NCI-H748 (cell line): ENCODE data around the gene ERBB3.

Experiments used
- DNase-seq: peaks from one replicate; lab custom pipeline; 2025; ENCODE audit not compliant: unreplicated experiment; lab: John Stamatoyannopoulos, UW

The ERBB3 gene

DNA sequence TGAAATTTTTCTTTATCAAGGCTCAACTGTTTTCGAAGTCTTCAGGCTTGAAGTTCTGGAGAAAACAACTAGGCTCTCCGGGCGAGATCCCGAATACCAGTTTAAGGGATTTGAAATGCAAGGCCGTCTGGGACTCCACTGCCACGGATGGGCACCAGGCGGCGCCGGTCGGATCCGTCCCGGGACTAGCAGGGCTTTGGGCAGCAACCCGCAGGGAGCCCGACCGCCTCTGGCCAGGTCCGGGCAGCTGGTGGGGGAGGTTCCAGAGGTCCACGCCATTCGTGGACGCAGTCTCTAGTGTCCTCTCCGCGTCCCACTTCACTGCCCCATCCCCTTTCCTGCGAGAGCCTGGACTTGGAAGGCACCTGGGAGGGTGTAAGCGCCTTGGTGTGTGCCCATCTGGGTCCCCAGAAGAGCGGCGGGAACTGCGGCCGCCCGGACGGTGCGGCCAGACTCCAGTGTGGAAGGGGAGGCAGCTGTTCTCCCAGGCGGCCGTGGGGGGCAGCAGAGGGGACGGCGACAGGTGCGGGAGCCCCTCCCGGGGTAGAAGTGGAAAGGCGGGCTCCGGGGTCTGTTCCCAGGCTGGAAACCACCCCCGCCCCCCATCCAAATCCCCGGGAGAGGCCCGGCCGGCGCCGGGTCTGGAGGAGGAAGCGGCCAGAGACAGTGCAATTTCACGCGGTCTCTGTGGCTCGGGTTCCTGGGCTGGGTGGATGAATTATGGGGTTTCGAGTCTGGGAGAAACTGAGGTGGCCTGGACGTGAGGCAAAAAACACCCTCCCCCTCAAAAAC lies 838 bp upstream of the ERBB3 start:
- DNase-seq = peak; percentile 81

DNA sequence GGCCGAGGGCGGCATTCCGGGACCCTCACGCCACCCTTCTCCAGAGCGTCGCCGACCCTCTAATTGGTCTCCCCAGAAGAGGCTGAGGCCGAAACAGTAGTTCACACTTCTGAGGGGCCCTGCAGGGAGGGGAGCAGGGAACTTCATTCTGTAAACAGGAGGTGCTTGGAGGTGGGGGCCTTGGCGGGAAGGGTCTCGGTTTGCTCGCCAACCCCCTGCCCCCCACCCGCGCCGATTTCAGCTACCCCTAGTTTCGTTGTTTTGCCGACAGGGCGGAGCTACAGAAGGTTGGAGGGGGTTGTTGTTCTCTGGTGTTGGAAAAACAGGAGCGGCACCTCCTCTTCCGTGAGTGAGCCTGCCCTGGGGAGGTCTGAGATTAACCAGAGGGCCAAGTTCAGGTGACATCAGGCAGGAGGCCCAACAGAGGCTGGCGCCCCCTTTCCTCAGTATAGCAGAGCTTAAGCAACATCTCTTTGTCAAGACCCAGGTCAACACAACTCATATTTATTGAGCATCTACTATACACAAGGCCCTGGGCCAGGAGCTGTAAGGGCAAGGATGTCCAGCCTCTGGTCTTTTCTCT lies 682 bp downstream of the ERBB3 start:
- peak; percentile 28 for DNase-seq

DNA sequence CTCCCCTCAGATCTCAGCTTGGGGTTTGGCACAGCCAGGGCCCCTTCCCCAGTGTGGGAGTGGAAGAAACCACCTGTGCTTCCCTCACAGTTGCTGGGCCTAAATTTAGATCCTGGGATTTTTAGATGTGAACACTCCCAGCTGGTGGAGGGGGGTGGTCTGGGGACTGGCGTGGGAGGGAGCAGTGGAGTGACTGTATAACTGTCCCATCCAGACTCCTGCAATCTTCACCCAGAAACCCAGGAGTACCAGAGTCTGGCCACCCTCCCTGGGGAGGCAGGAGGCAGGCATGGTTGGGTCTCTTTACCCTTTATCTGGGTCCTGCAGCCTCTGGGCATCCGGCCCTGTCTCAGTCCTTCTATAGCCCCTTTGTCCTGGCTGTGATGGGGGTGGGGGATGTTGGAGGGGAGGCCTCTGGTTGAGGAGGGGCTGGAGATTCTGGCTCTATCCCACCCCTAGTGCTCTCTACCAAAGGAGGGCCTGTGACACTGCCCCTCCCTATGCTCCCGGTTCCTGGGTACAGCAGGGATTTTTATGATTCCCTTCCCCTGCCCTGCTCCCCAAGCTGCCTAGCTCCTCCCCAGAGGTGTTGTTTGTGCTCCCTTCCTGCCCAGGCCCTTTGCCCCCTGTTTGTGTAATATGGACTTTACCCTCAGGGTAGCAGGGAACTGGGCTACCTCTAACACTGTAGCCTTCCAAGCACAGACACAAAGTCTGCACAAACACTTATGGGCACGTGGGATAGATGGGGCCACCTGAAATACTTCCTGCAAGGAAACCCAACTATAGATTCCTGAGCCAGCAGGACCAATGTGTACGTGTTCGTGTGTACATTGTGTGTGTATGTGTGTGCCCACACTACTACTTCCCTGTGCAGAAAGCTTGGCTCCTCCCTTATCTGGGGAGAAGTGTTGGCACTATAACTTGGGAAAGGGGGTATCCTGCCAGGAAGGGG lies 1.7 kb downstream of the ERBB3 start:
- DNase-seq = no peak

DNA sequence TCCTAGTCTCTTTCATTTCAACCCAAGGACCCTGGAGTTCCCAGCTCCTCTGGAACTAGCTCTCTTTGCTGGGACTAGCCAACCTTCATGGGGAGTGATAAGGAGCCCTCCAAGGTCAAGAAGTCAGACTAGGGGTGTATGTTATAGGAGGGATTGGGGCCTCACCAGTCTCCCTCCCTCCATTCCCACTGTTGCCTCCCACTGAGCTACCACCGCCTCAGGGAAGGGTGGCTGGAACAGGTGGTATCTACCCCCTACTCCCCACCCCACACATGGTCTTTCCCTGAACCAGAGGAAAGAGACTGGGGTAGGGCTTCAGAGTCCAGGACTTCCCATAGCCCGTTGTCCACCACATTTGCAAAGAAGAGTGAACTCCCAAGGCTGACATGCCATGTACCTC lies 2.4 kb downstream of the ERBB3 start:
- DNase-seq = no peak

DNA sequence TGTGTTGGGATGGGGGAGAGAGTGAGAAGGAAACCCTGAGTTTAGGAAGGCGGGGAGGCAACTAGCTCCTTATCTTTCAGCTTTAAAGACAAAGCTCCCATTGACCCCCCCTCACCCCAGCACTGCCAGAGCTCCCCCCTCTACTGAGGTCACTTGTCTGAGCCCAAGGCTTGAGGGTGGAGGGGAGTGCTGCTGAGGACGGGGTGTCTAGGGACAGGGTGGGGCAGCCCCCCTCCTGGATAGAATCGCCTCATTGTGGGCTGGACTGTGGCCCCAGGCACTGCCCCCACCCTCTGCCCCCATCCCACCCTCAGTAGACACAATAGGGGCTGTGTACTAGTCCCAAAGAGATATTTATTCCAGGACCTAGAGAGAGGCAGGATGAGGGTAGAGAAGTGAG lies 3.0 kb downstream of the ERBB3 start:
- no peak for DNase-seq

DNA sequence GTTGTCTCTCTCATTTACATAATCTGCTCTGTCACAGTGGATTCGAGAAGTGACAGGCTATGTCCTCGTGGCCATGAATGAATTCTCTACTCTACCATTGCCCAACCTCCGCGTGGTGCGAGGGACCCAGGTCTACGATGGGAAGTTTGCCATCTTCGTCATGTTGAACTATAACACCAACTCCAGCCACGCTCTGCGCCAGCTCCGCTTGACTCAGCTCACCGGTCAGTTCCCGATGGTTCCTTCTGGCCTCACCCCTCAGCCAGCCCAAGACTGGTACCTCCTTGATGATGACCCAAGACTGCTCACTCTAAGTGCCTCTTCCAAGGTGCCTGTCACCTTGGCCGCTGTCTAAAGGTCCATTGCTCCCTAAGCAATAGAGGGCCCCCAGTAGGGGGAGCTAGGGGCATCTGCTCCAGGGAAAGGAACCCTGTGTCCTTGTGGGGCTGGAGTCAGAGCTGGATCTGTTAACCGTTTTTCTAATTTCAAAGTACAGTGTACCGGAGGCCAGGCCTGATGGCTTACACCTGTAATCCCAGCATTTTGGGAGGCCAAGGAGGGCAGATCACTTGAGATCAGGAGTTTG lies 5.1 kb downstream of the ERBB3 start:
- DNase-seq = peak; percentile 49

DNA sequence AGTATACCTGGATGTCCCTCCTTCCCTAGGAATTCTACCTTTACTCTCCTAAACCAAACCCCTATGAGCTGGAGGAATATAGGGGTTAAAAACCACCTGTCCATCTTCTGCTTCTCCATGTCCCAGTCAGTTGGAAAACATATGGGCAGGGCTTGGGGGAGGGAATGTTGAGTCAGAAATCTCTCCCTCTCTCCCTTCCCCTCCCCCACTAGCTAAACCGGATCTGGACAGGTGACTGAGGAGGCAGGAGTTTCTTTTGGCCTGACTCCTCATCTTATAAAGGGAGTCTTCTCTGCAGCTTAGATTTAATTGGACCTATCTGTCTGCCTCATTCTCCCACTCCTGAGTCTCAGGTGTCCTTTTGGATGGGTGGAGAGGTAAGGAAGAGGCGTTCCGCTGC lies 6.1 kb downstream of the ERBB3 start:
- no peak for DNase-seq

DNA sequence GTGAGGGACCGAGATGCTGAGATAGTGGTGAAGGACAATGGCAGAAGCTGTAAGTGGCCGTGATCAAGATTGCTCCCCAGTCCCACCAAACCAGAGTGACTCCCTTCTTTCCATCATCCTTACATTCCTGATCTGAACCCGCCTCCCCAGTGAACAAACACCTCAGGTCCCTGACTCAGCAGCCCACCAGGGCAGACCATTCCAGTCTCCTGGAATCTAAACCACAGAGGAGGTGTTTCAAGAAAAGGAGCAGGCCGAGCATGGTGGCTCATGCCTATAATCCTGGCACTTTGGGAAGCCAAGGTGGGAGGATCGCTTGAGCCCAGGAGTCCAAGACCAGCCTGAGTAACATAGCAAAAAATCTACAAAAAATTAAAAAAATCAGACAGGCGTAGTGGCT lies 6.6 kb downstream of the ERBB3 start:
- no peak for DNase-seq

DNA sequence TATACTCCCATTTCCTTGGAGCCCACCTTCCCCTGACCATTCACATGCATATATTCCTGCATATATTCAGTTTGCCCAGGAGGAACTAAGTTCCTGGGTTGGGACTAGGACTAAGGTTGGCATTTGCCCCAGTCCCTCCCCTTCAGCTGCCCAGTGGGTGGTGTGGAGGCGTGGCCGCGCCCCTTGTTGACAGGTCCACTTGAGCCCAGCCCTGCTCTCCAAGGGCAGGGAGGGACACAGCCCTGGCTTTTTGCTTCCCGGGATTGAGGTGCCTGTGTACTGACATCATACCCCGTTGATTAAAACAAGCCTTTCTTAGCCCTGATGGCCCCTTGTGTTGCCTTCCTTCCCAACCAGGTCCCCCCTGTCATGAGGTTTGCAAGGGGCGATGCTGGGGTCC lies 7.3 kb downstream of the ERBB3 start:
- peak; percentile 35 for DNase-seq

DNA sequence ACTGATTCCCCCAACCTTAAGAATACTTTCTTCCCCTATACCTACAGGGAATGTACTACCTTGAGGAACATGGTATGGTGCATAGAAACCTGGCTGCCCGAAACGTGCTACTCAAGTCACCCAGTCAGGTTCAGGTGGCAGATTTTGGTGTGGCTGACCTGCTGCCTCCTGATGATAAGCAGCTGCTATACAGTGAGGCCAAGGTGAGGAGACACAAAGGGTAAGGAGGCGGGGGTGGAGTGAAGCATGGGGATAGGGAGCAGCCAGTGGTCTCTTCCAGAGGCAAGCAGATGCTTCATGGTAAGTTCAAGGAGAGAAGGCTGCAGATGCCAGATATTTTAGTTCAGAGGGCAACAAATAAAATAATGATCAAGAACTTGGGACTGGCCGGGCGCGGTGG lies 17.8 kb downstream of the ERBB3 start:
- no peak for DNase-seq

DNA sequence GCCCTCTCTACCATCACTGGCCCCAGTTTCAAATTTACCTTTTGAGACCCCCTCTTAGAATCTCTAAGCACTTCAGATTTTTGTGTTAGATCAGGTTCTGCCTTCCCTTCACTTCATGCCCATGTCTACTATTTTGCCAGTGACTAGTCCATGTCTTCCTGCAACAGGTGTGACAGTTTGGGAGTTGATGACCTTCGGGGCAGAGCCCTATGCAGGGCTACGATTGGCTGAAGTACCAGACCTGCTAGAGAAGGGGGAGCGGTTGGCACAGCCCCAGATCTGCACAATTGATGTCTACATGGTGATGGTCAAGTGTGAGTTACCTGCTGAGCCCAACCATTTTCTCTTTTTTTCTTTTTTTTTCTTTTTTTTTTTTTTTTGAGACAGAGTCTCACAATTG lies 18.6 kb downstream of the ERBB3 start:
- DNase-seq = no peak

DNA sequence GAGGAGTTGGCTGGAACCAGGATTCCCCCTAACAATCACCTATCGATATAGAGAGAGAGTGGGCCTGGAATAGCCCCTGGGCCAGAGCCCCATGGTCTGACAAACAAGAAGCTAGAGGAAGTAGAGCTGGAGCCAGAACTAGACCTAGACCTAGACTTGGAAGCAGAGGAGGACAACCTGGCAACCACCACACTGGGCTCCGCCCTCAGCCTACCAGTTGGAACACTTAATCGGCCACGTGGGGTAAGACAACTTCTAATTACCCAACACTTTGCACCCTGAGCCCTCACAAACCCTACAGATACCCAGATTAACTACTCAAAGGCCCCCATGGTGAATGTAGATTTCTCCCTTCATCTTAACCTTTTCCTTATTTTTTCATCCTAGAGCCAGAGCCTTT lies 19.8 kb downstream of the ERBB3 start:
- DNase-seq = no peak

DNA sequence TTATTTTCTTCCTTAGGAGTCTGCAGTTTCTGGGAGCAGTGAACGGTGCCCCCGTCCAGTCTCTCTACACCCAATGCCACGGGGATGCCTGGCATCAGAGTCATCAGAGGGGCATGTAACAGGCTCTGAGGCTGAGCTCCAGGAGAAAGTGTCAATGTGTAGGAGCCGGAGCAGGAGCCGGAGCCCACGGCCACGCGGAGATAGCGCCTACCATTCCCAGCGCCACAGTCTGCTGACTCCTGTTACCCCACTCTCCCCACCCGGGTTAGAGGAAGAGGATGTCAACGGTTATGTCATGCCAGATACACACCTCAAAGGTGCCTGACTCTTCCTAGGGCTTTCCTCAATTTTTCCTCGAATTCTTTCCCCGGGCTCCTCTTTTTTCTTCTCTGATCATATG lies 21.1 kb downstream of the ERBB3 start:
- DNase-seq = no peak

DNA sequence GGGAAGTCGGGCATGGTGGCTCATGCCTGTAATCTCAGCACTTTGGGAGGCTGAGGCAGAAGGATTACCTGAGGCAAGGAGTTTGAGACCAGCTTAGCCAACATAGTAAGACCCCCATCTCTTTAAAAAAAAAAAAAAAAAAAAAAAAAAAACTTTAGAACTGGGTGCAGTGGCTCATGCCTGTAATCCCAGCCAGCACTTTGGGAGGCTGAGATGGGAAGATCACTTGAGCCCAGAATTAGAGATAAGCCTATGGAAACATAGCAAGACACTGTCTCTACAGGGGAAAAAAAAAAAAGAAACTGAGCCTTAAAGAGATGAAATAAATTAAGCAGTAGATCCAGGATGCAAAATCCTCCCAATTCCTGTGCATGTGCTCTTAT lies 22.7 kb downstream of the ERBB3 start:
- no peak for DNase-seq

DNA sequence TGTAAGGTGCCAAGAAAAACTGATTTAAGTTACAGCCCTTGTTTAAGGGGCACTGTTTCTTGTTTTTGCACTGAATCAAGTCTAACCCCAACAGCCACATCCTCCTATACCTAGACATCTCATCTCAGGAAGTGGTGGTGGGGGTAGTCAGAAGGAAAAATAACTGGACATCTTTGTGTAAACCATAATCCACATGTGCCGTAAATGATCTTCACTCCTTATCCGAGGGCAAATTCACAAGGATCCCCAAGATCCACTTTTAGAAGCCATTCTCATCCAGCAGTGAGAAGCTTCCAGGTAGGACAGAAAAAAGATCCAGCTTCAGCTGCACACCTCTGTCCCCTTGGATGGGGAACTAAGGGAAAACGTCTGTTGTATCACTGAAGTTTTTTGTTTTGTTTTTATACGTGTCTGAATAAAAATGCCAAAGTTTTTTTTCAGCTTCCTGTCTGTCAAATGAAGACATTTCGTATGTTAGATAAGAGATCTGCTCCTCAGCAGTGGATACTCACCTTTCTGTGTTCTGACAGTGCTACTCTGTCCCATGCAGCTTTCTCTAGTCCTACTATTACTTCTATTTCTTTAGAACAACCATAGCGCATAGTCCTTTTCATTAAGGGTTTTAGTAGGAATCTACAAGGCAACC lies 23.2 kb downstream of the ERBB3 start:
- DNase-seq = no peak

DNA sequence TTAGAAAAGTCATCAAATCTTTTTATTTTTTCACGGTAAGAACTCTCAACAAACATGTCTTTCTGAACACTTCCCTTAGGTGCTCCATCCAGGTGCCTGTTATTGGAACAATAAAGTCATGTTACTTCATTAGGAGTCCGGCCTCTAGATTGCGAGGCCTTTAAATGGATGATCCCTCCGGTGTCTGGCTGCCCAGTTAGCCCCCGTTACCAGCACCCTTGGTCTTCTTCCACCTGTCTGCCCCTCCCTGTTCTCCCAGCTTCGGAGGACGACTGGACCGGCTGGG lies 23.8 kb downstream of the ERBB3 start:
- no peak for DNase-seq

DNA sequence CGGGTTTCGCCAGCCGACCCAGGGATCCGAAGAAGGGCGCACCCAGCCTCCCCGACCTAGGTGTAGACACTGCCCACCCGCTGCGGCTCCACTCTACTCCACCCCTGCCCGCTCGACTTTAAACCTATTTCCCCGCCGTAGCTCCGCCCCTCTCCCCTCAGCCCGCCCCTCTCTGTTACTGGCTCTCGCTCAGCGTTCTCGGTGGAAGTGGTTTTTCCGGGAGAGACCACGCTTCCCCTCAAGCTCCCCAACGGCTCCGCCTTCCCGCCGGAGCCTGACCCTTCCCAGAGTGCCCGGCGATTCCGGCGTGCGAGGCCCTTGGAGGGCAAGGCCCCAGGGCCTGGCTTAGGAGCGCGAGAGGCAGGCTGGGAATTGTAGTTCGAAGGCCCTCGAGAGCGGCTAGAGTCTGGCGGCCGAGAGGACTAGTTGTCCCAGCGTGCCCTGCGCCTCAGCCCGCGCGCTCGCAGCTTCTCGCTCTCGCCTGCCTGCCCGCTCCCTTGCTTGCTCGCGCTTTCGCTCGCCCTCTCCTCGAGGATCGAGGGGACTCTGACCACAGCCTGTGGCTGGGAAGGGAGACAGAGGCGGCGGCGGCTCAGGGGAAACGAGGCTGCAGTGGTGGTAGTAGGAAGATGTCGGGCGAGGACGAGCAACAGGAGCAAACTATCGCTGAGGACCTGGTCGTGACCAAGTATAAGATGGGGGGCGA lies 24.3 kb downstream of the ERBB3 start, which contains the start of gene PA2G4:
TSS of gene PA2G4 (plus strand) at position 451 of the 706 bp plus-strand sequence. CDS start at position 630, 179 bp downstream.
- DNase-seq = peak; percentile 100

DNA sequence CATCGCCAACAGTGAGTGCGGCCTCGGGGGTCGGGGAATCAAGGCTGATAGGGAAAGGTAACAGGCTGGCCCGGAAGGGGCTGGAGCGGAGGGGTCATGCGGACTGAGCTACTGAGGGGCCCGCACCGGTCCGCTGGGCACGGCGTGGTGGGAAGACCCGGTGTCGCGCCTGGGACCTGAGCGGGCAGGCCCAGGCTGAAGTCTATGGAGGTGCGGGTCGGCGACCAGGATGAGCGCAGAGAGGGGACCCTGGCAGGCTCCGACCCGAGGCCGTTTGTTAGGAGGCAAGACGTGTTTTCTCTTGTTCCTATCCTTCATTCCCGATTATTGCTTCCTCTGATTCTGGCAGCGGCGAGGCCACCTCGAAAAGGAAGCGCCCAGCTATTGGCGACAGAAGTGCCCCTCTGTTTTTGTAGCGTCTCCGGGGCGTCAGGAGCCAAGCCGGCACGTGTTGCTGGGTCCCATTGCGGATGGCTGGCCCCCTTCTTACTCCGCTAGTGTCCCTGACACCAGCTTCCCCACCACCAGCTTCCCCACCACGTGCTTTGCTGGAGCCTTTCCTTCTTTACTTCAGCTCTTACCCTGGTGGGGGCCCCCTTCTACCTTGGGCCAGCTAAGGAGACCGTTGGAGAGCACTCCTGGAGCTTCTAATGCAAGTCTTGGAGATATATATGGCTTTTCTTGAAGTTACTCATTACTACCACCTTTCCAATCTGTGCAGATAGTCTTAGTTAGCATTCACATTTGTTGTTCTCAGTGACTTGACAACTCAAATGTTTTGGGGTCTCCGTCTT lies 25.0 kb downstream of the ERBB3 start:
- DNase-seq = peak; percentile 33

DNA sequence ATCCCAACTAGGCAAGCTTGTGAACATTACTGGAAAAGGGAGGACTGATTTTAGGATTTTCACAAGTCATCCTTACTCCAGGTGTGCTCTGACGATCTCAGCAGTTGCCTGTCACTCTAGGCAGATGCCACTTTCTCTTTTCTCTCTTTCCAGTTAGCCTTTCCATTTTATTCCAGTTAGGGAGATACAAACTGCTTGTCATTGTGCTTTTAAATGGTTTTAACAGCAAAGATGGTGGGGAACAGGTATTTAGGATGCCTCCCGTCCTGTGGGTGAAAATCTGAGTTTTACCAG lies 25.6 kb downstream of the ERBB3 start:
- DNase-seq = no peak

DNA sequence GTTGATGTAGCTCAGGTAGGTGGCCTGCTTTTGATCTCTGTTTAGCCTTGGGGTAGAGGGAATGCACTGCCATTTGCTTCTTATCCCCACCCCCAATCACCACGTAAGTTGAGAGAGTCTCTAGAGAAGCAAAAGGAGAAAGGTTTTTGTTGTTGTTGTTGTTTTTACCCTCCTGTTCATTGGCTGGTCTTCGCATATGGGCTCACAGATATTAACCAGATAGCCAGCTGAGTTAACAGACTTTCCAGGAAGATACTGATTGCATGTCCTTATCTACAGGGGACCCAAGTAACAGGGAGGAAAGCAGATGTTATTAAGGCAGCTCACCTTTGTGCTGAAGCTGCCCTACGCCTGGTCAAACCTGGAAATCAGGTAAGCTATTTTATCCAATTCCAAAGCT lies 27.3 kb downstream of the ERBB3 start:
- no peak for DNase-seq
